ENCODE results near the gene SIX2.
"Not testable (repeated sequence)": the region's sequence is repeated elsewhere in the genome, so short reads cannot be mapped to it uniquely, and the experiment has no call there.

DNA sequence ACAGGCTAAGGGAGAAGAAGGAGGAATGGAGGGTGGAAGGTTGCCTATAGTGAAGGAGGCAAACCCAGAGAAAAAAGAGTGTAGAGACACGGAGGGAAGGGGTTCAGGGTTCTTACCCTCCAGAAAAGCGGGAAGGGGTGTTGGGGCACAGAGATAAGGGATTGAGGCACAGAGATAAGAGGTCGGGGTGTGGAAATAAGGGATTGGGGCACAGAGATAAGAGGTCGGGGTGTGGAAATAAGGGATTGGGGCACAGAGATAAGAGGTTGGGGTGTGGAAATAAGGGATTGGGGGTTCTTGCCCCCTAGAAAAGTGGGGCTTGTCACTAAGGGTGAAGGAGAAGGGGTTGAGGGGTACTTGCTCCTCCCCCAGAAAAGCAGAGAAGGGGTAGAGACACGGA, 29.6 kb upstream of the SIX2 start:
- TF ChIP-seq, protein P1, sequence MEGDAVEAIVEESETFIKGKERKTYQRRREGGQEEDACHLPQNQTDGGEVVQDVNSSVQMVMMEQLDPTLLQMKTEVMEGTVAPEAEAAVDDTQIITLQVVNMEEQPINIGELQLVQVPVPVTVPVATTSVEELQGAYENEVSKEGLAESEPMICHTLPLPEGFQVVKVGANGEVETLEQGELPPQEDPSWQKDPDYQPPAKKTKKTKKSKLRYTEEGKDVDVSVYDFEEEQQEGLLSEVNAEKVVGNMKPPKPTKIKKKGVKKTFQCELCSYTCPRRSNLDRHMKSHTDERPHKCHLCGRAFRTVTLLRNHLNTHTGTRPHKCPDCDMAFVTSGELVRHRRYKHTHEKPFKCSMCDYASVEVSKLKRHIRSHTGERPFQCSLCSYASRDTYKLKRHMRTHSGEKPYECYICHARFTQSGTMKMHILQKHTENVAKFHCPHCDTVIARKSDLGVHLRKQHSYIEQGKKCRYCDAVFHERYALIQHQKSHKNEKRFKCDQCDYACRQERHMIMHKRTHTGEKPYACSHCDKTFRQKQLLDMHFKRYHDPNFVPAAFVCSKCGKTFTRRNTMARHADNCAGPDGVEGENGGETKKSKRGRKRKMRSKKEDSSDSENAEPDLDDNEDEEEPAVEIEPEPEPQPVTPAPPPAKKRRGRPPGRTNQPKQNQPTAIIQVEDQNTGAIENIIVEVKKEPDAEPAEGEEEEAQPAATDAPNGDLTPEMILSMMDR (IDR thresholded peaks at IDR 0.05) = not testable (repeated sequence)
- TF ChIP-seq POLR2A (IDR thresholded peaks at IDR 0.05) = not testable (repeated sequence)

Measured in lower leg skin (tissue), 3 donors.